ENCODE results near the gene TANC1. TPM values are rescaled to one million over a fixed set of nuclear protein-coding genes. Genes with fewer than 3 reads are reported as not detected.

TANC1 gene
- total RNA-seq, 6 experiments from 2014 or later, result 4.0 to 12.7 (median 11.3) TPM

- TF ChIP-seq POLR2A (IDR thresholded peaks at IDR 0.05), result no peak
- TF ChIP-seq CTCF (IDR thresholded peaks at IDR 0.05), result no peak
- no peak overlapping the region for H3K27ac ChIP-seq
- H3K36me3 ChIP-seq, result peaks cover 0 to 12% (median 0%) of the 10 kb centered on the region in 4 donors
- no peak for ATAC-seq
- WGBS (ENCODE audit: insufficient coverage, low coverage, low lambda C conversion rate, missing lambda C conversion rate), result 100% methylated on average over 2 of the region's 2 CpGs
- DNase-seq, result no peak
- no peaks in the 10 kb centered on the region for H3K27me3 ChIP-seq
- intact Hi-C loops (cut with DNase I), result no loop called here
- H3K9me3 ChIP-seq, result no peaks in the 10 kb centered on the region
- H3K4me3 ChIP-seq, result no peak overlapping the region
- H3K4me1 ChIP-seq, result no peaks in the 10 kb centered on the region
Measured at GRCh38 chr2:159279700-159280099, 311.3 kb downstream of the TANC1 start.

DNA sequence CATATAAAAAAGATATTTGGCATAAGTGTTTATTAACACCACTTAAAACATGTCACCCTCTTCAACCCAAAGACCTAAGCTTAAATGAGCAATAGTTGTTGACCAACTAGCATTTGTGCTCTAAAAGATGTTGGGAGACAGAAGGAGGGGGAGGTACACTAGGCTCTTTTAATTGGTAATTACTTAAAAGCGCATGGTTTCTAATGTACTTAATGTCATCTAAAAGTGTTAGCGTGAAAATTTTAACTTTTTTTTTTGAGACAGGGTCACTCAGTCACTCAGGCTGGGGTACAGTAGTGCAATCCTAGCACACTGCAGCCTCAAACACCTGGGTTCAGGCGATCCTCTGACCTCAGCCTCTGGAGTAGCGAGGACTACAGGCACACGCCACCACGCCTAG, 312.6 kb downstream of the TANC1 start:
- intact Hi-C loops (cut with DNase I), result no loop called here
- H3K9me3 ChIP-seq, result no peaks in the 10 kb centered on the region
- H3K27ac ChIP-seq, result no peak overlapping the region
- DNase-seq, result no peak
- no peaks in the 10 kb centered on the region for H3K27me3 ChIP-seq
- ATAC-seq, result no peak
- TF ChIP-seq POLR2A (IDR thresholded peaks at IDR 0.05), result no peak
- TF ChIP-seq CTCF (IDR thresholded peaks at IDR 0.05), result no peak
- peaks cover 0 to 12% (median 0%) of the 10 kb centered on the region in 4 donors for H3K36me3 ChIP-seq
- H3K4me3 ChIP-seq, result no peak overlapping the region
- 98% methylated on average over 6 of the region's 6 CpGs for WGBS (ENCODE audit: insufficient coverage, low coverage, low lambda C conversion rate, missing lambda C conversion rate)
- peaks cover 0 to 5% (median 0%) of the 10 kb centered on the region in 4 donors for H3K4me1 ChIP-seq

Small RNAs within 50 kb of the gene (microRNA-seq; reads per million reads assigned to microRNA genes)
- 0 reads per million in 2 donors for gene MIR6888

Small RNAs within 50 kb of the gene (small RNA-seq; reads per million reads assigned to genes)
- gene MIR6888 (0 reads per million in 2 experiments), gene RNU2-21P (0 reads per million in 2 experiments), gene RNU6-580P (0 reads per million in 2 experiments)

Other genes starting within 250 kb of the TANC1 start
- not detected for gene DAPL1, start 173.3 kb upstream of the TANC1 start, total RNA-seq

Data from right lobe of liver (tissue), 6 donors.